ENCODE data around the gene KRT1. TPM values are rescaled to one million over a fixed set of nuclear protein-coding genes. Genes with fewer than 3 reads are reported as not detected.
A peak's percentile ranks its signal among the peaks of the same experiment; 100 is the strongest.

KRT1 gene
- total RNA-seq, 1 donor from 2014 or later, result 3.5 TPM

- no peak overlapping the region for H3K4me3 ChIP-seq
- ATAC-seq (no peak), DNase-seq (no peak)
- H3K36me3 ChIP-seq, result no peaks in the 10 kb centered on the region
- H3K4me1 ChIP-seq, result no peaks in the 10 kb centered on the region
- H3K27ac ChIP-seq, result no peak overlapping the region
- peaks cover 6% of the 10 kb centered on the region for H3K27me3 ChIP-seq
- no peaks in the 10 kb centered on the region for H3K9me3 ChIP-seq
- intact Hi-C loops (cut with DNase I), result no loop called here
- TF ChIP-seq CTCF (IDR thresholded peaks at IDR 0.05), result no peak
Measured at GRCh38 chr12:52636592-52637258, 43.5 kb downstream of the KRT1 start.

DNA sequence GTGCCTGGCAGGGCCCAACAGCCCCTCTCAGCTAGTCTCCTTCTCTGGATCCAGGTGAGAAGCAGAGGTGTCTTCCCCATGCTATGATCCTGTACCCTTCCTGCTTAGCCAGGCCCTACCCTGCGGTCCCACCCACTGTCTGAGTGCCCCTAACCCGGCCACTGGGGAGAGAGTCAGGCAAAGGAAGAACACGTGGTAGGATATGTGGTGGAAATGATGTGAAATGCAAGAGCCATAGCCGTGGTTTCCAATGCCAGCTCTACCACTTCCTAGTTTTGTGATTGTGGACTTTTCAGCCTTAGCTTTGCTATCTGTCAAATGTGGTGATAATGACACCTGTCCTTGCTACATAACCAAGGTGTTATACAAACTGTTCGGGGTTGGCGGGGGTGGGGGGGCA lies 44.0 kb downstream of the KRT1 start:
- H3K4me3 ChIP-seq, result no peak overlapping the region
- H3K4me1 ChIP-seq, result no peaks in the 10 kb centered on the region
- no peak for TF ChIP-seq CTCF (IDR thresholded peaks at IDR 0.05)
- no peaks in the 10 kb centered on the region for H3K9me3 ChIP-seq
- H3K36me3 ChIP-seq, result no peaks in the 10 kb centered on the region
- DNase-seq (no peak), ATAC-seq (no peak)
- H3K27me3 ChIP-seq, result peaks cover 6% of the 10 kb centered on the region
- intact Hi-C loops (cut with DNase I), result no loop called here
- H3K27ac ChIP-seq, result no peak overlapping the region

DNA sequence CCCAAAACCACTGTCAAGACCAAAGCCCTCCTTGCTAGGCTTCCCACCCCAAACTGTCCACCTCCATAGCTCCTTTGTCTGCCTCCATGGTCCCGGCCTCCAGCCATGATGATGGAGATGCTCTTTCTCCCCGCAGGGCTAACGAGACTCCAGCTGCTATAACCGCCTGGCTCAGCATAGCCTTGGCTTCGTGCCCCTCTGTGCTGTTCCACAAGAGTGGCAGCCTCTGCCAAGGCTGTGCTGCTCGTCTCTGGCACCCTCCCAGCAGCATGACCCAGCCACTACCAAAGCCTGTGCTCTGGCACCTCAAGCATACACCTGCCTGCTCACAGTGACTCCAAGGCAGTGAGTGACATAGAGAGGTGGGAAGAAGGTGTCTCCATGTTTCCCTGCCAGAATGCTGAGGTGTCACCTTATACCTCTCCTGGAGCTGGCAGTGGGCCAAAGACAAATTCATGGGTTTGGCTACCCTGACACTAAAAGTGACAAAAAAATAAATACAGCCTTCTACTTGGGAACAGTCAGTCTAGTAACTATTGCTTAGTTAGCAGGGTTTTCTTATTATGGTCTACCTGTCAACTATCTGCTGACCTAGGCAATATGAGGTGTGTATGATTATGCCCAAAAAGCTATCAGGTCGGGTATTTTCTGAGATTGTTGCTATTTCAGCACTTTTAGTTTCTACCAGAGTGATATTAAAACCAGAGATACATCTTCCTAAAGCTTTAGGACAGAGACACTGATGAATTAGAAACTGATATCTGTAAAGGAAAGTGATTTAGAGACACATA lies 45.7 kb downstream of the KRT1 start:
- Histone ChIP-seq H3K27ac (no peak overlapping the region), H3K4me3 (no peak overlapping the region), H3K36me3 (no peaks in the 10 kb centered on the region), H3K9me3 (no peaks in the 10 kb centered on the region), H3K4me1 (no peaks in the 10 kb centered on the region), H3K27me3 (peaks cover 6% of the 10 kb centered on the region)
- ATAC-seq (peak; percentile 33), DNase-seq (no peak)
- TF ChIP-seq CTCF (IDR thresholded peaks at IDR 0.05), result no peak
- intact Hi-C loops (cut with DNase I), result no loop called here

GRCh38 chr12:52633383-52633782 lies 46.8 kb downstream of the KRT1 start:
- Histone ChIP-seq H3K27me3 (peaks cover 6% of the 10 kb centered on the region), H3K4me1 (no peaks in the 10 kb centered on the region), H3K9me3 (no peaks in the 10 kb centered on the region), H3K4me3 (no peak overlapping the region), H3K36me3 (no peaks in the 10 kb centered on the region), H3K27ac (no peak overlapping the region)
- peak; percentile 34 for ATAC-seq
- intact Hi-C loops (cut with DNase I), result no loop called here
- DNase-seq, result no peak
- no peak for TF ChIP-seq CTCF (IDR thresholded peaks at IDR 0.05)

- H3K4me1 ChIP-seq, result no peaks in the 10 kb centered on the region
- intact Hi-C loops (cut with DNase I), result no loop called here
- no peak overlapping the region for H3K4me3 ChIP-seq
- TF ChIP-seq CTCF (IDR thresholded peaks at IDR 0.05), result no peak
- H3K9me3 ChIP-seq, result no peaks in the 10 kb centered on the region
- peaks cover 6% of the 10 kb centered on the region for H3K27me3 ChIP-seq
- H3K36me3 ChIP-seq, result no peaks in the 10 kb centered on the region
- ATAC-seq (no peak), DNase-seq (no peak)
- H3K27ac ChIP-seq, result no peak overlapping the region
Measured at GRCh38 chr12:52632656-52633055, 47.6 kb downstream of the KRT1 start.
